Transverse colon (tissue), 4 donors: ENCODE data around the gene CHCHD10. TPM values are rescaled to one million over a fixed set of nuclear protein-coding genes. Genes with fewer than 3 reads are reported as not detected.

Experiments used
- DNase-seq: peaks from one replicate; pipeline ENCODE4 v3.0.0-alpha.2; 2019
- H3K27ac ChIP-seq, 4 donors: fragments of 200-600 bp; sonication (generic); 2 replicates each; pipeline ENCODE4 v1.5.1; 2016 to 2018; ENCODE audit warnings: inconsistent platforms in 4 of 4
- H3K27me3 ChIP-seq: fragments of 200-600 bp; sonication (generic); 2 replicates; pipeline ENCODE4 v1.5.1; 2017; ENCODE audit warnings: inconsistent platforms
- H3K36me3 ChIP-seq, 4 donors: fragments of 200-600 bp; sonication (generic); 2 replicates each; pipeline ENCODE4 v1.5.1; 2017 to 2019; ENCODE audit warnings: inconsistent platforms in 4 of 4
- H3K4me1 ChIP-seq, 4 donors: fragments of 200-600 bp; sonication (generic); 2 replicates each; pipeline ENCODE4 v1.5.1; 2017 to 2020; ENCODE audit warnings: inconsistent platforms in 4 of 4
- H3K4me3 ChIP-seq, 4 donors: fragments of 200-600 bp; sonication (generic); 1 replicate in 1 of 4; 2 replicates in 3 of 4; pipeline versions ENCODE4 v1.5.1 to v1.6.1; 2017 to 2019; ENCODE audit warnings: inconsistent platforms in 4 of 4
- H3K9me3 ChIP-seq, 2 donors: fragments of 200-600 bp; sonication (generic); 2 replicates each; pipeline ENCODE4 v1.5.1; 2017 to 2019; ENCODE audit warnings: inconsistent platforms in 2 of 2
- CTCF ChIP-seq, 5 experiments: fragments of 200-600 bp in 3 of 5; fragments of 450-650 bp in 2 of 5; sonication (generic) in 3 of 5; IDR thresholded peaks; 1 replicate in 2 of 5; 2 replicates in 3 of 5; pipeline ENCODE4 v1.5.1; 2016 to 2017; ENCODE audit warnings: antibody characterized with exemption in 5 of 5, inconsistent platforms in 3 of 5, mild to moderate bottlenecking in 2 of 5, moderate library complexity in 1 of 5
- EP300 ChIP-seq: sonication (generic); formaldehyde crosslinking; IDR thresholded peaks from one replicate; pipeline ENCODE4 v1.6.1; 2017; ENCODE audit warnings: antibody characterized with exemption, low read depth
- POLR2A ChIP-seq: fragments of 450-650 bp; IDR thresholded peaks from one replicate; pipeline ENCODE4 v1.6.1; 2016; ENCODE audit warnings: antibody characterized with exemption, mild to moderate bottlenecking, moderate library complexity
- POLR2AphosphoS5 ChIP-seq, 3 donors: sonication (generic); formaldehyde crosslinking; IDR thresholded peaks; one replicate each; pipeline ENCODE4 v1.6.1; 2016; ENCODE audit warnings: antibody characterized with exemption in 3 of 3
- WGBS, 2 donors: methylation state at CpG; one replicate each; pipeline ENCODE4 v1.1.5; 2018; ENCODE audit warnings: low coverage in 1 of 2; 5-methylcytosine and 5-hydroxymethylcytosine counted together
- in situ Hi-C, 4 donors: fragments of 200-750 bp; cut with MboI; loops; one replicate each; pipeline versions ENCODE4 v1.15.0 to v1.15.1; 2017; ENCODE audit warnings: low sequenced_read_pairs in 3 of 4, low pct_ligation_motif_present in 1 of 4, low pct_unique_long_range_greater_than_20kb in 1 of 4
- intact Hi-C: fragments of 100-400 bp; cut with DNase I; formaldehyde crosslinking; loops from one replicate; pipeline ENCODE4 v1.15.1; 2023; ENCODE audit warnings: low total_unique reads
- total RNA-seq, 4 donors: library from RNA; depleted of rRNA; stranded (reverse); fragments of >200 nt; gene quantifications; one replicate each; pipeline ENCODE4 v1.1.0, GENCODE V29; 2016

Gene CHCHD10
- total RNA-seq, 4 donors from 2014 or later: 15.3 to 80.1 (median 50.8) TPM

- TF ChIP-seq POLR2A (no peak), EP300 (no peak), POLR2AphosphoS5 (IDR thresholded peaks at IDR 0.05) (no peak), CTCF (IDR thresholded peaks at IDR 0.05) (no peak)
- Histone ChIP-seq H3K36me3 (no peaks in the 10 kb centered on the region), H3K9me3 (no peaks in the 10 kb centered on the region), H3K4me3 (no peak overlapping the region), H3K27ac (no peak overlapping the region), H3K27me3 (no peaks in the 10 kb centered on the region), H3K4me1 (peaks cover under 1 to 20% (median 15%) of the 10 kb centered on the region in 4 donors)
- in situ Hi-C loops: loop anchor here in 2 of 4 donors (10.0 kb wide), 1 partner anchor 64 kb away; no protein-coding TSS in a partner anchor
- intact Hi-C loops: no loop called here
- no peak for DNase-seq
- WGBS, 2 donors: 85% methylated on average over 15 of the region's 15 CpGs; no CpG with 5 or more reads in 1 of the 2 donors
These were observed 13.3 kb upstream of the CHCHD10 start for GRCh38 chr22:23781065-23781464.

GRCh38 chr22:23780146-23780748 is 12.5 kb upstream of the CHCHD10 start:
- Histone ChIP-seq H3K4me1 (peaks cover 0 to 16% (median 14%) of the 10 kb centered on the region in 4 donors), H3K27me3 (no peaks in the 10 kb centered on the region), H3K36me3 (no peaks in the 10 kb centered on the region), H3K9me3 (no peaks in the 10 kb centered on the region), H3K4me3 (no peak overlapping the region), H3K27ac (no peak overlapping the region)
- intact Hi-C loops (no loop called here), in situ Hi-C loops (loop anchor here in 2 of 4 donors (10.0 kb wide), 1 partner anchor 65 kb away; no protein-coding TSS in a partner anchor)
- TF ChIP-seq POLR2A (no peak), EP300 (no peak), CTCF (IDR thresholded peaks at IDR 0.05) (no peak)
- no peak for DNase-seq
- 91% methylated on average over 20 of the region's 20 CpGs; no CpG with 5 or more reads in 1 of the 2 donors for WGBS, 2 donors

- no peak overlapping the region for H3K4me3 ChIP-seq
- H3K27me3 ChIP-seq: no peaks in the 10 kb centered on the region
- intact Hi-C loops: no loop called here
- 60 to 81% methylated on average over 1 to 5 of the region's 5 CpGs for WGBS, 2 donors
- H3K27ac ChIP-seq: no peak overlapping the region
- H3K4me1 ChIP-seq: peaks cover 0 to 20% (median 14%) of the 10 kb centered on the region in 4 donors
- H3K36me3 ChIP-seq: no peaks in the 10 kb centered on the region
- in situ Hi-C loops: loop anchor here in 2 of 4 donors (10.0 kb wide), 1 partner anchor 65 kb away; no protein-coding TSS in a partner anchor
- DNase-seq: no peak
- TF ChIP-seq POLR2AphosphoS5 (IDR thresholded peaks at IDR 0.05): no peak
- TF ChIP-seq EP300: no peak
- TF ChIP-seq CTCF (IDR thresholded peaks at IDR 0.05): no peak
- TF ChIP-seq POLR2A: no peak
- H3K9me3 ChIP-seq: no peaks in the 10 kb centered on the region
These were observed 12.0 kb upstream of the CHCHD10 start for GRCh38 chr22:23779731-23780130.

GRCh38 chr22:23779083-23779482 is 11.3 kb upstream of the CHCHD10 start:
- no peaks in the 10 kb centered on the region for H3K9me3 ChIP-seq
- H3K36me3 ChIP-seq: no peaks in the 10 kb centered on the region
- H3K27ac ChIP-seq: no peak overlapping the region
- no peak overlapping the region for H3K4me3 ChIP-seq
- H3K4me1 ChIP-seq: peaks cover 0 to 20% (median 11%) of the 10 kb centered on the region in 4 donors
- no peak for TF ChIP-seq POLR2A
- DNase-seq: no peak
- intact Hi-C loops: no loop called here
- WGBS, 2 donors: 96% methylated on average over 16 of the region's 16 CpGs; no CpG with 5 or more reads in 1 of the 2 donors
- H3K27me3 ChIP-seq: no peaks in the 10 kb centered on the region
- in situ Hi-C loops: no loop called here
